Fibroblast of the conjunctiva (primary cell): Measurements from ENCODE around the gene GTF2H2C.
"Not testable (repeated sequence)": the region's sequence is repeated elsewhere in the genome, so short reads cannot be mapped to it uniquely, and the experiment has no call there.

Source experiments
- DNase-seq: peaks from one replicate; pipeline ENCODE4 v3.0.0-alpha.2; 2010; ENCODE audit warnings: low read depth

The GTF2H2C gene

DNA sequence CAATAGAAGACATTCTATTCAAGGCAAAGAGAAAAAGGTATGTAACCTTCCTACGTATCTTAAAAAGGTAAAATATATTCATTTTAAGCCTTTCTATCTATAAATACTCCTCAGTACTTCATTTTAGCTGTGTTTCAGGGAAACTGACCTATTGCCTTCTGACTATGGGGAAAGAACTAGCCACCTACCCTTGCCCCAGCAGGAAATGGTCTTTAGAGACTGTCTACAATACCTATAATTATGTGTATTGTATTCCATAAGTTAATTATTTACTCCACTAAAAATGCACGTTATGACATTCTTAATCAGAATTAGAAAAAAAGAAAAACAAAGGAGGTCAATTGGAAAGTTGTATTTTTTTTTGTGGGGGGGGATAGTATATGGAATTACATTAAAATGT is 6.2 kb downstream of the GTF2H2C start:
- DNase-seq = not testable (repeated sequence)

DNA sequence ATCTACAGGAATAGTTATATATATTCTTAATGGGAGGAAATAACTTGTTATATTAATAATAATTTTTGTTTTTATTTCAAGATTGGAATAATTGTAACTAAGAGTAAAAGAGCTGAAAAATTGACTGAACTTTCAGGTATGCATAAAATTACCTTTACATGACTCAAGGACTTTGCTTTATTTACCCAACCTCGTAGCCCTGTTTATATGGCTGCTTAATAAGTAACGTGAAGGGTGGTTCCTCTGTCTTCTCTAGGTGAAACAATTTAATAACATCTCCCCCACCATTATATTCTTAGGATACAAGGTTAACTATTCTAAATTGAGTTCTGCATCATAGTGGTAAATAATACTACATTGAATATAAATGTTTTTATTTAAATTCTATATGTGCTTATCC is 8.1 kb downstream of the GTF2H2C start:
- DNase-seq = not testable (repeated sequence)

GRCh38 chr5:69583356-69583755 is 23.4 kb downstream of the GTF2H2C start:
- DNase-seq = not testable (repeated sequence)

- not testable (repeated sequence) for DNase-seq
Observed at GRCh38 chr5:69596114-69596840, 36.3 kb downstream of the GTF2H2C start.

DNA sequence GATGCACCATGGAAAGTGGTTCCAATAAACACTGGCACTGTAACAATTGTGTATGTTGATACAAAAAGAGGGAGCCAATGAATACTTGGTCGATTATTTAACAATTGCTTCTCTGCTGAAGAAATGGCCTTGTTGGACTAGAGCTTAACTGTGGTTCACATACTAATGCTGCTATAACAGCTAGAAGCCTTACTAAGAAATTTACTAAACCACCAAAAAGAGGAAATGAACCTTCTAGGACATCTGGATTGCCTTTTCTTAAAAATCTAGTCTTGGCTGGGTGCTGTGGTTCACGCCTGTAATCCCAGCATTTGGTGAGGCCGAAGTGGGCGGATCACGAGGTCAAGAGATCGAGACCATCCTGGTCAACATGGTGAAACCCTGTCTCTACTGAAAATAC is 42.0 kb downstream of the GTF2H2C start:
- not testable (repeated sequence) for DNase-seq

DNA sequence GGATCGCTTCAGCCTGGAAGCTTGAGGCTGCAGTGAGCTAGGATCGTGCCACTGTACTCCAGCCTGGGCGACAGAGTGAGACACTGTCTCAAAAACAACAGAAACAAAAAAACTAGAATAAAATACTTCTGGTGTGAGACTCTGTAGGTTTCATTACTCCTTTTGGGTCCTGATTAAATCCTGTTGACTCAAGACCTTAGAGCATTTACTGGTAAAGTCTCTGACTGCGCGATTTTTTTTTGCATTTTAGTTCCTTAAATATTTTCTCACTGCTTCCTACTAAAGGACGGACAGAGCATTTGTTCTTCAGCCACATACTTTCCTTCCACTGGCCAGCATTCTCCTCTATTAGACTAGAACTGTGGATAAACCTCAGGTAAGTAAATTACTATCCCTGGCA is 46.8 kb downstream of the GTF2H2C start:
- not testable (repeated sequence) for DNase-seq

GRCh38 chr5:69607750-69608149 is 47.8 kb downstream of the GTF2H2C start:
- not testable (repeated sequence) for DNase-seq

DNA sequence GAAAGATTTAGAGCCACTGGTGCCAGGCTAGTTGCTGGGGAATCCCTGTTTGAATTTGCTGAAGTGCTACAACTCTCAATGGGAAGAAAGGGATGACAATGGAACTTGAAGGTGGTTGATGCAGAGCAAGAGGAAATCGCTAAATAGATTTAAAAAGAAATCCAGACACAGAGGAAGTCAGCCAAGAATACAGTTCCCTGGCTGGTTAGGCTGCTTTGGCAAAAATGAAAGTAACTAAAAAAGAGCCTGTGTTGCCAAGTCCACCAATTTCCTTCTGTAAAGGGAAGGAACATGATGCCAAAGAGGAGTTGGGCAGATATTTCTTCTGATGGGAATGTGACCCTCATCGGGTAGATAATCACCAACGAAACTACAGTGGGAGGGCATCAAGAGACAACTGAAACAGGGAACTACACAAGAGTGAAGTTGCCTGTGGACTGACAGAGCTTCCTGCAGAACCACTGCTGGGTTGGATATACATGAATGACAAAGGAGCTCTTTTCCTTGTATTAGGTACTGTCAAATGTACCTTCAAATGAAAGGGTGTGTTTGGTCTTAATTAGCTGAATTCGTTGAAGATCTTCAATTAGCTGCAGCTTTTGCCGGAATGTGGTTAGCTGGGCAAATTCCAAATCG is 49.0 kb downstream of the GTF2H2C start:
- DNase-seq = not testable (repeated sequence)

DNA sequence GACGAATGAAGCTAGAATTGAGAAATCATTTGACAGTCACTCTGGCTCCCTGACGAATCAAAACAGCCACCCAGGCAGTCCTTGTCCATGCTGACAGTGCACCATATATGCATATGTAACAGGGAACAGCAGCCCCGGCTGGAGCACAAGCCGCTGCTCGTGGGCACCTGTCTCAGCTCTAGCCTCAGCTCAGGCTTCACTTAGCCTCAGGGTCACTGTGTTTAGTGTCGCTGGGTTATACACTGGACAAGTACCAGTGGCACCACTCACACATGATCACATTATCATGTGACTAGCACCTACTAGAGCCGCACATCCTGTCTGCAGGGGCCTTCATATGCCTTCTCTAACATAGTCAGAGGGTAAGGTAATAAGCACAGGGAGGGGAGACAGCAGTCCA is 54.9 kb downstream of the GTF2H2C start:
- not testable (repeated sequence) for DNase-seq

DNA sequence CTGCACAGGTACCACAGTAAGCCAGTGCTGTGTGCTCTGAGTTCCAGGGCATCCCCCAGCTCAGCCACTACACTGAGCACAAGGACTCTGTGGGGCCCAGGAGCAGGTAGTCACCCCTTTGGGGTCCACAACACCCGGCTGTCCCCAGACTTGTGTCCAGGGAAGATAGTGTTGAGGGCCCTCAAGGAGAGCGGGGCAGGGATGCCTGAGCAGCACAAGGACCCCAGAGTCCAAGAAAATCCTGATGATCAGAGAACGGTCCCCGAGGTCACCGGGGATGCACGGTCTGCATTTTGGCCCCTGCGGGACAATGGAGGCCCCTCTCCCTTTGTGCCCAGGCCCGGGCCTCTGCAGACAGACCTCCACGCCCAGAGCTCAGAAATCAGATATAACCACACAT is 71.9 kb downstream of the GTF2H2C start:
- not testable (repeated sequence) for DNase-seq
